ENCODE results near the gene COL6A5. TPM values are rescaled to one million over a fixed set of nuclear protein-coding genes. Genes with fewer than 3 reads are reported as not detected.
"Not testable (repeated sequence)": the region's sequence is repeated elsewhere in the genome, so short reads cannot be mapped to it uniquely, and the experiment has no call there.

COL6A5 gene
- total RNA-seq, 2 donors from 2014 or later: 0.08 TPM; not detected in 1

DNA sequence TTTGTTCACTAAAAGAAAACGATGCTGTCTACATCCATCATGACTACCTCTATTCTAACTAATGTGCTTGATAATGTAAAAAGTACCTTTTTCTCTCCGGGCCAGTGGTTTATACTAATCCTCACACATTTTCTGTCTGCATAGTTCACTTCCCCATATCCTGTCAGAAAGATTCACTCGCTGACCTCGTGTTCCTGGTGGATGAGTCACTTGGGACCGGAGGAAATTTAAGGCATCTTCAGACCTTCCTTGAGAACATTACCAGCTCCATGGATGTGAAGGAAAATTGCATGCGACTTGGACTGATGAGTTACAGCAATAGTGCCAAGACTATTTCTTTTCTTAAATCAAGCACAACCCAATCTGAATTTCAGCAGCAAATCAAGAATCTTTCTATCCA is 33.8 kb downstream of the COL6A5 start:
- intact Hi-C loops (cut with DNase I, micrococcal nuclease): no loop called here
- DNase-seq: no peak
- no peak for ATAC-seq

GRCh38 chr3:130380398-130380797 is 34.9 kb downstream of the COL6A5 start:
- DNase-seq (no peak), ATAC-seq (no peak)
- intact Hi-C loops (cut with DNase I, micrococcal nuclease): no loop called here

- DNase-seq: no peak
- intact Hi-C loops (cut with DNase I, micrococcal nuclease): no loop called here
- ATAC-seq: no peak
Measured at GRCh38 chr3:130383424-130383823, 38.0 kb downstream of the COL6A5 start.

GRCh38 chr3:130384476-130385025 is 39.1 kb downstream of the COL6A5 start:
- no peak for ATAC-seq
- DNase-seq: no peak
- intact Hi-C loops (cut with DNase I, micrococcal nuclease): no loop called here

DNA sequence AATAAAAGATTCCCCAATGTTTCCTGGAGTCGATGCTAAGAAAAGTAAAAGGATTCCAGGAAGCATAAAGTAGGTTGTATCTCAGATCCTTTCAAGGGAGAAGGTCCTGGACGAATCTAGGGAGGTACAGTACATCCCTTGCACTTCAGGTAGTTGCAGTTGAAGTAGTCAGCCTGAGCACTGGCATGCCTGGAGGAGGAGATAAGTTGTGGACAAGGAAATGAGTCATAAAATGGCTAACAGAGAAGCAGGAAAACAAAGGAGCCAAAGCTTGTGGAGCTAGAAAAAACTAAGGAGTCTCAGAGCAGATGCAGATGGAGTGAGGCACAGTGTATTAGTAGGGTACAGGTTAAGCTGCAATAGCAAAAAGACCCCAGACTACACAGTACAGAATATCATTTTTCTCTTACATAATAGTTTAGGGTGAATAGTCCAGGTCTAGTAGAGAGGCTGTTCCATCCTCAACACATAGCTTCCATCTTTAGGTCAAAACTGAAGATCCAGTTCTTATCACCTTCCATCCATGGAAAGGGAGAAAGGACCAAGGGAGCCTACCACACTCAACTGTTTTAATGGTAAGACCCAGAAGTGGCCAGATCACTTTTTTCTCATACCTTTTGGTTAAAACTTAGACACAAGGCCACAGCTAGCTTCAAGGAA is 41.3 kb downstream of the COL6A5 start:
- ATAC-seq (no peak), DNase-seq (no peak)
- intact Hi-C loops (cut with DNase I, micrococcal nuclease): no loop called here

GRCh38 chr3:130389743-130390478 is 44.4 kb downstream of the COL6A5 start:
- DNase-seq: no peak
- no peak for ATAC-seq
- intact Hi-C loops (cut with DNase I, micrococcal nuclease): no loop called here

- intact Hi-C loops (cut with DNase I, micrococcal nuclease): no loop called here
- no peak for ATAC-seq
Measured at GRCh38 chr3:130392266-130392665, 46.8 kb downstream of the COL6A5 start.

DNA sequence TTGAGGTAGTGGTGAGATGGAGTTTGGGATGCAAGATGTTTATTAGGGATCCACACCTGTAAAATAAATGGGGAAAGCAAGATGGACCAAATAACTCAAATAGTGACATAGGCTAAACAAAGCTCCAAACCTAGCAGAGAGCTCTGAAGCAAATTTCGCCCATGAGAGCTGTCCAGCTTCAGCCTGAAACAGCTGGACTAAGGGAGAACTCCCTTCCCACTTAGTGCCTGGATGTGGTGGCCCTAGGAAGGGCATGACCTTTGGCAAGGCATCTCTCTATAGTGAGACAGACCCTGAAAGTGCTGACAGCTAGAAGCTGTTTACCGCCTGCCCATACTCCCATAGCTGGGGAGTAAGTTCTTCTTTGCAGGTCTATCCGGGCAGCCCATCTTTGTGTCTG is 48.1 kb downstream of the COL6A5 start:
- no peak for ATAC-seq
- no peak for DNase-seq
- intact Hi-C loops (cut with DNase I, micrococcal nuclease): no loop called here

More at GRCh38 chr3:130392266-130392665, 46.8 kb downstream of the COL6A5 start:
- no peak for DNase-seq

- DNase-seq: no peak
- ATAC-seq: no peak
- intact Hi-C loops (cut with DNase I, micrococcal nuclease): no loop called here
Measured at GRCh38 chr3:130395331-130395730, 49.9 kb downstream of the COL6A5 start.

DNA sequence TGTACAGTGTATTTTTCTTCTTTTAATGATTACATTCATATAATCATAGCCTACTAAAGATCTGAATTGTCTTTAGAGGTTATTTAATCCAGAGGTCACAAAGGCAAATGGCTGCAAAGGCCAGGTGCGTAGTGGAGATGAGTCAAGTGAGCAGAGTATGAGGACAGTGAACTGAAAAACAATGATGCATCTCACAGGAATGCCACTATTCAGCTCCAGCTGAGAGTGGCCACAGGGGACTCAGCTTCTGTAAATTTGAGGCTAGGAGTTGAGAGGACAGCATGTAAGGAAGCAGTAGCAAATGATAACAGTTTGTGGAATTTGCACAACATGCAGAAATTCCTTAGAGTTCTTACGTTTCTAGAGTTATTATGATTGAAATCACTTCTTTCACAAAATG is 50.4 kb downstream of the COL6A5 start:
- DNase-seq (no peak), ATAC-seq (no peak)
- intact Hi-C loops (cut with DNase I, micrococcal nuclease): no loop called here

GRCh38 chr3:130404401-130404800 is 58.9 kb downstream of the COL6A5 start:
- DNase-seq (no peak), ATAC-seq (no peak)
- intact Hi-C loops (cut with DNase I, micrococcal nuclease): no loop called here

- ATAC-seq: no peak
- intact Hi-C loops (cut with DNase I, micrococcal nuclease): no loop called here
Measured at GRCh38 chr3:130405956-130406355, 60.5 kb downstream of the COL6A5 start.

GRCh38 chr3:130408253-130408652 is 62.8 kb downstream of the COL6A5 start:
- ATAC-seq; intact Hi-C loops (cut with DNase I, micrococcal nuclease); DNase-seq: not testable (repeated sequence)

More at GRCh38 chr3:130405956-130406355, 60.5 kb downstream of the COL6A5 start:
- no peak for DNase-seq

GRCh38 chr3:130411320-130411719 is 65.8 kb downstream of the COL6A5 start:
- ATAC-seq: no peak

GRCh38 chr3:130412991-130413560 is 67.6 kb downstream of the COL6A5 start:
- intact Hi-C loops (cut with DNase I, micrococcal nuclease): no loop called here
- ATAC-seq (no peak), DNase-seq (no peak)

More at GRCh38 chr3:130411320-130411719, 65.8 kb downstream of the COL6A5 start:
- DNase-seq: no peak
- intact Hi-C loops (cut with DNase I, micrococcal nuclease): no loop called here

DNA sequence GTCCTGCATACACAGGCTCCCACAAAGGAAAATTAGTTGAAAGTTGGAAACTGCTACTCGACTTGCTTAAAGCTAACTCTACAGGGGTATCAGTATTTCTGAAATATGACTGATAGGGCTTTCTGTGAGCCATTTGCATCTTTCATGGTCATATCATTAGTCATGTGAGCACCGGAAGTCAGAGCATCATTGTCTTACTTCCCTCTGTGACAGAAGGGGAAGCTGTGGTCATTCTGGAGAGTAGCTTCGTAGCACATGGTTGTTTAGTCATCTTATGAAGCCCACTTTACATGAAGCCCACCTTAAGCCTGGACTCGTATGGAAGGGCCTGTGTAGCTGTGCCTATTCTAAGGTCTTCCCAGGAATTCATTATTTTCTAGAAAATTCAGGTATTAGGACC is 69.0 kb downstream of the COL6A5 start:
- intact Hi-C loops (cut with DNase I, micrococcal nuclease): no loop called here
- no peak for DNase-seq
- ATAC-seq: no peak

DNA sequence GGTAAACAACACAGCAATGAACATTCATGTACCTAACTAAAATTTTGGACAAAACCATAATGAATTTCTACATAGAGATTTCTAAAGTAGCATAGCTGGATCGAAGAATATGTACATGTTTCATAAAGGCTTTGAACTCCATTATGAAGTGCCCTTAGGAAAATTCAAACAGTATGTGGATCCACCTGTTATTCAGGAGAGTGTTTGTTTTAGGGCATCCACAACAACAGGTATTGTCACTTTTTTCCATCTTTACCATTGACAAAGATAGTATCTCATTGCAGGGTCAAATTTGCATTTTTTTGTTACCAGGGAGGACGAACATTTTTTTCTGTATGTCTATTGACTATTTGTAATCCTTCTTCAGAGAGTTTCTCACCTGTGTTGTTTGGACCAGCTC is 75.0 kb downstream of the COL6A5 start:
- DNase-seq (no peak), ATAC-seq (no peak)
- intact Hi-C loops (cut with DNase I, micrococcal nuclease): no loop called here

DNA sequence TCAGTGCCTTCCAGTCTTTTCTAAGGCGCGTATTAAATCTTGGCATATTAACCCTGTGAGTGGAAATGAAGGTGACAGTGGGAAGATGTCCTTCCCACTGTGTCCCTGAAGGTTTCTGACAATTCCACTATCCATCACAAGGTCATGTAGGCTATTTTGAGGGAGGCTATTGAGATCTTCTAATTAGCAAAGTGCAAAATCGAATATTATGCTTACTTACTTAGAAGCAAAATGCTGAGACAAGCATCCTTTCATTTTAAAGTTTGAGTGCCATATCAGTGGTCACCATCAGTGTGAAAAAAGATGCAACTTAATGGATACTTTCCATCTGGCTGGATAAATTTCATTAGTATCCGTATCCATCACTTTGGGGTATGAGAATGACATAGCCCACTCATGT is 77.6 kb downstream of the COL6A5 start:
- ATAC-seq (no peak), DNase-seq (no peak)
- intact Hi-C loops (cut with DNase I, micrococcal nuclease): no loop called here

- intact Hi-C loops (cut with DNase I, micrococcal nuclease): no loop called here
- no peak for ATAC-seq
- no peak for DNase-seq
Measured at GRCh38 chr3:130424837-130425236, 79.4 kb downstream of the COL6A5 start.

DNA sequence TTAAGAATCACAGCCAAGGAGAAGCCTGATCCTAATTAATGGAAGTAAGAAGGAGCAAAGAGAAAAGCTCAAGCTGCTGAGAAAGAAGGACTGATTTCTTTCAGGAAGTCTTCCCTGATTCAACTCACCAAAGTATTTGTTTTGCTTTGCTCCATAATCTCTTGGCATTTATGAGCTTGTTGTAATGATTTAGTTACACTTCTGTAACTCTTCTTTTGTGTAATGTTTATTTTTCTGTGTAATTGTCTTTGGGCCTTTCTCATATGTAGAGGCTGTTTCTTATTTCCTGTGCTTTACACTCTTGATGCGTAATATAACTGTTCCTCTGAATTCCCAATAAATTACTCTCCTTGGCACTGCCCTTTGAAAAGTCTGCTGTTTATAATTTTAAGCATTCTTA is 80.0 kb downstream of the COL6A5 start:
- DNase-seq: no peak
- intact Hi-C loops (cut with DNase I, micrococcal nuclease): no loop called here

More for the DNA sequence above, 80.0 kb downstream of the COL6A5 start:
- no peak for ATAC-seq

Data from left colon (tissue), 2 donors.